GM18498 (cell line): Measurements from ENCODE around the gene FOLR1.
"Not testable (repeated sequence)": the region's sequence is repeated elsewhere in the genome, so short reads cannot be mapped to it uniquely, and the experiment has no call there.

Experiments used
- ATAC-seq: cut with Tn5 transposase; IDR thresholded peaks from one replicate; pipeline ENCODE4 v1.9.1; 2021; ENCODE audit warnings: mild to moderate bottlenecking, moderate library complexity; ENCODE audit not compliant: unreplicated experiment

Gene FOLR1

DNA sequence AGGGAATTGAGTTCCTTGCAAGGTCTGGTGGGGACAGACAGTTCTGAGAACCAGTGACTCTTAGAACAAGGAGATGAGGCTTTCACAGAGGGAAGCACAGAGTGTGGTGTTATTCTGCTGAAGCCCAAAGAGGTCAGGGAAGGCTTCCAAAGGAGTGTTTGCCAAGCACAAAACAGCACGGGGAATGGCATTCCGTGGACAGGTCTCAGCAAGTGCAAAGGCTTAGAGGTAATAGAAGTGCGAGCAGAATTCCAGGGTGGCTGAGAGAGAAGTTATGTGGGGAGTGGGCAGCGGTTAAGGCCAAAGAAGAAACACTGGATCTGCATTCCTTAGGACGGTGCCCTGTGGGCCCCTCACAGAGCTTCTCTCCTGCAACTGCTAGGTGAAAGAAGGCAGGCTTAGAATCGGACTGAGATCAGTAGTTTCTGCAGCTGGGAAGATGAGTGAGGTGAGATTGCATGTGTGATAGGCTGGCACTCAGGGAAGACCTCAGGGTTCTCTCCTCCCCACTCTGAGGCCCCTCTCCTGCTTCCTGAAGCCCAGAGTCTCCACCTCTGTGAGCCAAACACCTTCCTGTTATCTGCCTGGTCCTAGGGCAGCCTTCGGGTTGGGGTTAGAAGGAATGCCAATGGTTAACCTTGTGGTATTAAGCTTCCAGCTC is 10.9 kb upstream of the FOLR1 start:
- not testable (repeated sequence) for ATAC-seq

GRCh38 chr11:72181553-72181958 is 10.4 kb upstream of the FOLR1 start:
- not testable (repeated sequence) for ATAC-seq

GRCh38 chr11:72188267-72188666 is 3.7 kb upstream of the FOLR1 start:
- ATAC-seq, result no peak

DNA sequence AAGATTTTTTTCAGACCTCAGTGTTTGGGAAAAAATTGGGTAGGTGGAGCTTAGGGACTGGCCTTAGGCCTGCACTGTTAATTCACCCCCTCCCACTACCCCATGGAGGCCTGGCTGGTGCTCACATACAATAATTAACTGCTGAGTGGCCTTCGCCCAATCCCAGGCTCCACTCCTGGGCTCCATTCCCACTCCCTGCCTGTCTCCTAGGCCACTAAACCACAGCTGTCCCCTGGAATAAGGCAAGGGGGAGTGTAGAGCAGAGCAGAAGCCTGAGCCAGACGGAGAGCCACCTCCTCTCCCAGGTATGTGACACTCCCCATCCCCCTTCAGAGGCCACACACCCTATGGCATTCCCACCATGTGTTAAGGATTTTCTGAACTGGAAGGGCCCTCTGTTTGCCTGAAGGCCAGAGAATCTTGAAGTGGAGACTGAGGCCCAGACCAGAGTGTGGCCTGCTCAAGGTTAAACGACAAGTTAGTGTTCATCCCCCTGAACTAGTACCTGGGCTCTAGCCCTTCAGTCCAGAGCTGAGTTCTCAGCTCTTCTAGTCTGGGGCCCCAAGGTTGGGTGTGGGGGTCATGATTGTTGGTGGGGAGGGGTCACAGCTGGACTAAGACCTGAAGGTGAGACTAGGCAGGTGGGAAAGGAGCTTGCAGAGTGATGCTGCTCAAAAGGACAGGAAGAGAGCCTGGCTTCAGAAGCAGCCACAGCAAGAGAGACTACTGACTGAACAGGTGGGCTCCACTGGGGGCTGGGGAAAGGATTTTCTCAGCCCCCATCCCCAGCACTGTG is 2.3 kb upstream of the FOLR1 start:
- no peak for ATAC-seq

- no peak for ATAC-seq
Observed at GRCh38 chr11:72190631-72191071, 1.3 kb upstream of the FOLR1 start.

GRCh38 chr11:72195518-72196270 is 3.8 kb downstream of the FOLR1 start:
- ATAC-seq, result no peak

- not testable (repeated sequence) for ATAC-seq
Observed at GRCh38 chr11:72201445-72201844, 9.5 kb downstream of the FOLR1 start.

DNA sequence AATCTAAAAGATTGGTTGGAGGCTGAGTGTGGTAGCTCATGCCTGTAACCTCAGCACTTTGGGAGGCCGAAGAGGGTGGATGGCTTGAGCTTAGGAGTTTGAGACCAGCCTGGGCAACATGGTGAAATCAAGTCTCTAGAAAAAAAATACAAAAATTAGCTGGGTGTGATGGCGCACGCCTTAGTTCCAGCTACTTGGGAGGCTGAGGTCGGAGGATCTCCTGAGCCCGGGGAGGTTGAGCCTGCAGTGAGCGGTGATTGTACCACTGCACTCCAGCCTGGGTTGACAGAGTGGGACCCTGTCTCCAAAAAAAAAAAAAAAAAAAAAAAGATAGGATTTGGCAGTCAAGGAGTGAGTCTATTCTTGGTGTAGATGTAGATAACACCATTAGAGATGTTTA is 10.6 kb downstream of the FOLR1 start:
- no peak for ATAC-seq

DNA sequence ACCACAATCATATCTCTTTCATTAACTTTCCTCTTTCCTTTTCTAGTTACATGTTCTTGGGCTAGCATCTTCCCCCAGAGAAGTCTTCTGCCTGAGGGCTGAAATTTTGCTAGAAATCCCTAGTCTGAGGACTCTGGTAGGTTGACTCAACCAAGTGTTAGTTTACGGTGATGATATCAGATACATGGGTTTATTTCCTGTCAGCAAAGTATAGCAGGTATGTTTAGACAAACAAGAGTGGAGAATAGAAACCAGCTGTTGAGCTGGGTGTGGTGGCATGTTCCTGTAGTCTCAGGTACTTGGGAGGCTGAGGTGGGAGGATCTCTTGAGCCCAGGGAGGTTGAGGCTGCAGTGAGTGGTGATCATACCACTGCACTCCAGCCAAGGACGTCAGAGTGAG is 11.2 kb downstream of the FOLR1 start:
- ATAC-seq, result no peak

- ATAC-seq, result no peak
Observed at GRCh38 chr11:72204886-72205285, 12.9 kb downstream of the FOLR1 start.

DNA sequence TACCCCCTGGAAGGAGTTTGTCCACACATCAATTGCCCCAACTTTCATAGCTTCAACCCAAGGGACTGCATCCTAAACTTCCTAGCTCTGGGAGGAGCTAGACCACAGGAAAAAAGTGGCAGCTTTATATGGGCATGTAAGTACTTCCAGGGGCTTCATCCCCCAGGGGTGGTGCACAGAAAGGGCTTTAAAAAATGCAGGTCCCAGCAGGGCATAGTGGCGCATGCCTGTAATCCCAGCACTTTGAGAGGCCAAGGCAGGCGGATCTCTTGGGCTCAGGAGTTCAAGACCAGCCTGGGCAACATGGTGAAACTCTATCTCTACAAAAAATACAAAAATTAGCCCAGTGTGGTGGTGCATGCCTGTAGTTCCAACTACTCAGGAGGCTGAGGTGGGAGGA is 14.9 kb downstream of the FOLR1 start:
- ATAC-seq, result not testable (repeated sequence)

GRCh38 chr11:72208281-72208680 is 16.3 kb downstream of the FOLR1 start:
- ATAC-seq, result no peak

DNA sequence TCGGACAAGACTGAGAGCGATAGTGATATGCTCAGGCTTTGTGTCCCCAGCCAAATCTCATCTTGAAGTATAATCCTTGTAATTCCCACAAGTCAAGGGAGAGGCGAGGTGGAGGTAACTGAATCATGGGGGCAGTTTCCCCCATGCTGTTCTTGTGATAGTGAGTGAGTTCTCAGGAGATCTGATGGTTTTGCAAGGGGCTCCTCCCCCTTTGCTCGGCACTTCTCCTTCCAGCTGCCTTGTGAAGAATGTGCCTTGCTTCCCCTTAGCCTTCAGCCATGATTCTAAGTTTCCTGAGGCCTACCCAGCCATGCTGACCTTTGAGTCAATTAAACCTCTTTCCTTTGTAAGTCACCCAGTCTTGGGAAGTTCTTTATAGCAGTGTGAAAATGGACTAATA is 17.2 kb downstream of the FOLR1 start:
- no peak for ATAC-seq

DNA sequence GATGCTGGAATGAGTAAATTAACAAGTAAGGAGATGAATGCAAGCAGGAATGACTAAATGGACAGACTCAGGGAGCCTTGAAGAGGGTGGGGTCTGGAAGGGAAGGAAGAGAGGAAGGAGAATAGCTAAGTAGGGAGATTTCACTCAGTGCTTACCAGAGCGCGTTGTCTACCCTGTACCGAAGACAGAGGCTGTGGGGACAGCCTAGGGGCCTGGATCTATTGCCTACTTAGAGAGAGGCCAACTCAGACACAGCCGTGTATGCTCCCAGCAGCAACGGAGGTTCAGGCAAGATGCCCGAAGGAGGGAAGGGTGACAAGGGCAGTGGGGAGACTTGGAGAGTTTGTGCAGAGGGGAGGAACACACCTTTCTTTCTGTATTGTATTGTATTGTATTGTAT is 24.7 kb downstream of the FOLR1 start, which contains the start of gene FOLR2:
FOLR2 (plus strand) TSS at position 157 of the 400 bp plus-strand sequence. CDS start 1,791 bp downstream, outside the sequence.
- ATAC-seq, result no peak

DNA sequence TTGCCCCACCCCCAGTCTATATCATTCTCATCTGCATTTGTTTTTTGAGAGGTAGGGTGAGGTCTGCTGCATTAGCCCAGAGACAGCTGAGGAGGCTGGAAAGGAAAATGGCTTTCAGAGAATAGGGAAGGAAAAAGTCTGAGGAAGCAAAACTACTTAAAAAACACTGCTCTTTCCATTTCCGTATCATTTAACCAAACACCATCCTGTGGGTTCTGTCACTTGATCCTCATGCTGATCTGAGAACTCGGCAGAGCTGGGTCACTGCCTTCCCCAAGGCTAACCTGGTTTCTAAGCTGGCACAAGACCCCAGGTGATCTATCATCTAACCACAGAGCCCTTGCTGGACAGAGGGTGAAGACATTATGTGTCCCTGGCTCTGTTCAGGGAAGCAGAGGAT is 25.9 kb downstream of the FOLR1 start:
- ATAC-seq, result no peak

DNA sequence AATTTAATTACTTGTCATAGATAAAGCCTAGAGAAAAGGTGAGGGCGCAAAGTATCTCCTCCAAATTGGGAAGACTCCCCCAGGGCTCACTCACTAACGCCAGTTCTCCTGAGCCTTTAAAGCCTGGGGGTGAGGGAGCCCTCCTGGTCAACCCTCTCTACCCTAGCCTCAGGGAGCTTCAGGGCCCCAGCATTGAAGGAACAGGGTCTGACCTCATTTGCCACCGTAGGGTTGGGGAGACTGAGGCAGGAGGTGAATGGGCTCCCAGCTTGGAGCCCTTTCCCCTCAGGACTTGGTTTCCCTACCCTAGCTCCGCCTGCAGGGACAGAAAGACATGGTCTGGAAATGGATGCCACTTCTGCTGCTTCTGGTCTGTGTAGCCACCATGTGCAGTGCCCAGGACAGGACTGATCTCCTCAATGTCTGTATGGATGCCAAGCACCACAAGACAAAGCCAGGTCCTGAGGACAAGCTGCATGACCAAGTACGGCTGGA is 26.4 kb downstream of the FOLR1 start:
- ATAC-seq, result no peak

GRCh38 chr11:72220696-72221363 is 28.9 kb downstream of the FOLR1 start:
- ATAC-seq, result no peak

DNA sequence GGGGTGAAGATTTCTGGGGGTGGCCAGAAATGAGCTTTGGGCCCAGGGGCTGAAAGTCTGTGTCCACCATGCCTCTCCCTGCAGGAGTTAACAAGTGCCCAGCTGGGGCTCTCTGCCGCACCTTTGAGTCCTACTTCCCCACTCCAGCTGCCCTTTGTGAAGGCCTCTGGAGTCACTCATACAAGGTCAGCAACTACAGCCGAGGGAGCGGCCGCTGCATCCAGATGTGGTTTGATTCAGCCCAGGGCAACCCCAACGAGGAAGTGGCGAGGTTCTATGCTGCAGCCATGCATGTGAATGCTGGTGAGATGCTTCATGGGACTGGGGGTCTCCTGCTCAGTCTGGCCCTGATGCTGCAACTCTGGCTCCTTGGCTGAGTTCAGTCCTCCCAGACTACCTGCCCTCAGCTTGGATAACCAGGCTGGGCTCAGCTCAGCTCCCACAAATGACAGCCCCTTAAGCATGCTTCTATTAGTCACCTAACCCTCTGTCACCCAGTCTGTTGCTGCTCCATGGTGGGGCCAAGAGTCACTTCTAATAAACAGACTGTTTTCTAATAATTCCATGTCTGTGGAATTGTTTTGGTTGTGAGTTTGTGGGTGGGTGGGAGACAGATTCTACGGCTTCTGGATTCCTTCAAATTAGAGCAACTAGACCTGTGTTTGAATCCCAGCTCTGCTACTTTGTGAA is 29.6 kb downstream of the FOLR1 start:
- ATAC-seq, result no peak

DNA sequence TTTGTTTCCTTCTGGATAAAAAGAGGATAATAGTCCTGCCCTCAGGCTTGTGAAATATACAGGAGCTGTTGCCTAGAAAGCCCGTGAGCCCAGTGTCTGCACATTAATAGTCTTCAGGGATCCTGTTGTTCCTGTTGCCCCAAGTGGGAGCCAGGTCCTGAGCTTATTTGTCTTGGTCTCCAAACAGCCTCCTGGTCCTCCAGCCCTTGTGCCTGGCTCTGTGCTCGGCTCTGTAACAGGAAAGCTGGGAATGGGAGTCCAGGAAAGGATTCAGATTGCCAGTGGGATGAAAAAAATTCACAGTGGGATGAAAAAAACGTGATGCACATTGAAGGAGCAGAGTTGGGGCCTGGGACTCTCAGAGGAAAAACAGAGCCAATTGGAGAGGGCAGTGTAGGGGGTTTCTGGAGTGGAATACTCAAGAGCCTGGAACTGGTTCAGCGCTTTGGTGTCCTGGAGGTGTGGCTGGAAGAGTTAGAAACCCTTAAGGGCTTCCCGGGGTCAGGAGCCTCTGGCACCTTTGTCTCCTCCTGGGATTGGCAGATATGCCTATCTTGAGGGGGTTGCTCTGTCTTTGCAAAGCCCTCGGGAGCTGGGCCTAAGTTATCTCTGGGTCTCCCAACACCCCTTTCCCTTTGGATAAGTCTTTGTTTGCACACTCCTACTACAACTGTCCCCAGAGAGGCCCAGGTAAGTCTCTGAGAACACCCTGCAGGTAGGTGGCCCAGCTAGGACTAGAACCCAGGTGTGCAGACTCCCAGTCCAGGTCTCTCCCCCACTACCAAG is 30.4 kb downstream of the FOLR1 start:
- no peak for ATAC-seq
